ENCODE results near the gene DNAH2.
A peak's percentile ranks its signal among the peaks of the same experiment; 100 is the strongest.

Gene DNAH2

GRCh38 chr17:7840875-7841274, 123.3 kb downstream of the DNAH2 start:
- DNase-seq, result no peak

DNA sequence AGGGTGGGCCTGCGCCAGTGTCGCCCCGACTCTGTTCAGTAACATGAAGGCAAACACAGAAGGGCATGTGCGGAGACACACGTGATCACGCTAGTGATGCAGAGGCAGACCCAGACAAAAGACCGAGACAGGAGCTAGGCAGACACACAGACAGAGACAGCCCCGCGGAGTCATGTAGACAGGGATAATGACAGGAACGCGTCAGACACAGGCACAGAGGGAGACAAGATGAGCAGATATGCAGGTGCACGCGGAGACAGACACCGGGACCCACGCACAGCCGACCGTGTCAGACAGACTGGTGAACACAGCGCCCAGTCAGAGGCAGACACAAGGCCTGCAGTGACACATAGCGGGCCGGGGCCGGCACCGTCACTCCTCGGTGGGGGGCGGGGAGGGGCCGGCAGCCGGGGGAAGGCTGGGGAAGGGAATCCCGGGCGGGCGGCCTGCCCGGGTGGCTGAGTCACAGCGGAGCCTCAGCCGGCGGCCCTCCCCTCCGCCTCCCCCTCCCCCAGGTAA, 123.9 kb downstream of the DNAH2 start:
- DNase-seq, result peak; percentile 62

GRCh38 chr17:7841915-7842379, 124.4 kb downstream of the DNAH2 start:
- DNase-seq, result peak; percentile 89

DNA sequence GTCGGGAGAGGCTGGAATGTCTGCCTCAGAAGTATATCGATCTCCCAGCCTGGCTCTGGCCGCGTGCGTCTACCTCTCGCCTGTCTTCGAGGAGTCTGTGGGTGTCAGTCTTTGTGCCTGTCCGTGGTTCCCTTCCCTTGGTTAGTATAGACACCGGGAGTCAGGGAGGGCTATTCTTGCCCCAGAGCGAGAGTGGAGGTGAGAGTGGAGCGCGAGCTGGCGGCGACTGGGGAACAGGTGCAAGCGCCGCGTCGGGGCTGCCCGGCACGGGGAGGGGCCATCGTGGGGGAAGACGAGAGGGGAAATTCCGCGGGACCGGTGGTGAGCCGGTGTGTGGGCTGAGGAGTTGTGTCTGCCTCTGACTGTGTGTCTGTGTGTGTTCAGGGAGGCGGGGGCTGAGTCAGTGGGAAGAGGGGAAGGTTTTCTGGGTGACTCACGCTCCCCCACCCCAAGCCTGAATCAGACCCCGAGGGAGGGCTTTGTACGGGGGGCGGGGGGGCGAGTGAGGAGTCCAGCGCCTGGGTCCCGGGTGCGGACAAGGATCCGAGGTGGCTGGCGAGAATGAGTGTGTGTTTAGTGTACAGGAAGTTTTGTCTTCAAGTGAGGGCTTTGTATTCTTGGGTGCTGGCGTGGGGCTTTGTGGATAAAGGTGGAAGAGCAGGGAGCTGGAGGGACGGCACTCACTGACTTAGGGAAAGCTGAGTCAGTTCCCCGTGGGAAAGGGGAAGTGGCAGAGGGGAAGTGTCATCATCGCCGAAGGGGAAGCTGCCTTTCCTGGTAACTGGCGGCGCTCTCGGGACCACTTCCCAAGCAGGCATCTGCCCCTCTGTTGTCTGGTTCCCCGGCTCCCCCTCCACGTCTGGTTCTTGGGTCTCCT, 125.1 kb downstream of the DNAH2 start:
- peak; percentile 56 for DNase-seq

GRCh38 chr17:7843257-7843535, 125.7 kb downstream of the DNAH2 start:
- no peak for DNase-seq

DNA sequence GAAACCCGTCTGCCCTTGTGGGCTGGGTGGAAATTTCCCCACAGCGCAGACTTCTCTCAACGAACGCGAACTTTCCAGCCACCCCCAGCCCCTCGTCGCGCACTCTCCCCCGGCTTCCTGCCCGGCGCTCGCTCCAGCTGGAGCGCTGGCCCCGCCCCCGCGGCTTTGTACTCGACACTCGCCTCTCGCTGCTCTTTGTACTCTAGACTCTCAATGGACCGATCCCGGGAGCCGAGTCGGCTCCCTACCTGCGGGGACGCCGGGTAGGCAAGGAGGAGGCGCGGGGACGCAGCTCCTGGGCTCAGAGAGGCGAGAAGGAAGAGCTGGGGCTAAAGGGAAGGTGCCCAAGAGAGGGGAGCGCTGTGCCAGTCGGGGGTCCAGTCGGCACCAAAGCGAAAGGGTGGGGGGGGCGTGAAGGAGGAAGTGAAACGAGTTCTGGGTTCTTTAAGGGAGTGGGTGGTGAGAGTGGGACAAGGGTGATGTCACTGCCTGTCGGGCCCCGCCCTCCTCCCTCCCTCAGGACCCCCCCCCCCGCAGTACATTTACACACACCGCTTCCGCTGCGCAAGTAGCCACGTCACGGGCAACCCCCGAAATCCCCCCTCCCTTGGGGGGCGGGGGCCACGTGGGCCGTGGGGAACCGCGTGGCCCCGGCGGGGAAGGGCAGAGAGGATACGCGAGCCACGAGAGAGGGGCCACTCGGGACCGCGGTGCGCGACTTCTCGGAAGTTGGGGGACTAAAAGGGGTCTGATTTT, 126.2 kb downstream of the DNAH2 start:
- peak; percentile 78 for DNase-seq

- DNase-seq, result peak; percentile 82
These were observed 127.0 kb downstream of the DNAH2 start for GRCh38 chr17:7844292-7845154.

- no peak for DNase-seq
These were observed 128.0 kb downstream of the DNAH2 start for GRCh38 chr17:7845359-7846062.

DNA sequence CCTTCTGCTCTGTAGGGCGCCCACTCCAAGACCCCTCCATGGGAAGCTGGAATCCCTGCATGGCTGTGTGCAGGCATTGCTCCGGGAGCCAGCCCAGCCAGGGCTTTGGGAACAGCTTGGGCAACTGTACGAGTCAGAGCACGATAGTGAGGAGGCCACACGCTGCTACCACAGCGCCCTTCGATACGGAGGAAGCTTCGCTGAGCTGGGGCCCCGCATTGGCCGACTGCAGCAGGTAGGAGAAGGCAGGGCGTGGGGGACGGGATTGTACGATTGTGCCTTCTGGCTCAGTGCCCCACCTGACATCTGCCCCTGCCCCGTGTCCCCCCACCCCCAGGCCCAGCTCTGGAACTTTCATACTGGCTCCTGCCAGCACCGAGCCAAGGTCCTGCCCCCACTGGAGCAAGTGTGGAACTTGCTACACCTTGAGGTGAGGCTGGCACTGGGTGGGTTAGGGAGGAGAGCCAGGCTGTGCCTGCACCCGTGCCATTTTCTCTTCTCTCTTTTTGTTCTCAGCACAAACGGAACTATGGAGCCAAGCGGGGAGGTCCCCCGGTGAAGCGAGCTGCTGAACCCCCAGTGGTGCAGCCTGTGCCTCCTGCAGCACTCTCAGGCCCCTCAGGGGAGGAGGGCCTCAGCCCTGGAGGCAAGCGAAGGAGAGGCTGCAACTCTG, 128.7 kb downstream of the DNAH2 start:
- no peak for DNase-seq

DNA sequence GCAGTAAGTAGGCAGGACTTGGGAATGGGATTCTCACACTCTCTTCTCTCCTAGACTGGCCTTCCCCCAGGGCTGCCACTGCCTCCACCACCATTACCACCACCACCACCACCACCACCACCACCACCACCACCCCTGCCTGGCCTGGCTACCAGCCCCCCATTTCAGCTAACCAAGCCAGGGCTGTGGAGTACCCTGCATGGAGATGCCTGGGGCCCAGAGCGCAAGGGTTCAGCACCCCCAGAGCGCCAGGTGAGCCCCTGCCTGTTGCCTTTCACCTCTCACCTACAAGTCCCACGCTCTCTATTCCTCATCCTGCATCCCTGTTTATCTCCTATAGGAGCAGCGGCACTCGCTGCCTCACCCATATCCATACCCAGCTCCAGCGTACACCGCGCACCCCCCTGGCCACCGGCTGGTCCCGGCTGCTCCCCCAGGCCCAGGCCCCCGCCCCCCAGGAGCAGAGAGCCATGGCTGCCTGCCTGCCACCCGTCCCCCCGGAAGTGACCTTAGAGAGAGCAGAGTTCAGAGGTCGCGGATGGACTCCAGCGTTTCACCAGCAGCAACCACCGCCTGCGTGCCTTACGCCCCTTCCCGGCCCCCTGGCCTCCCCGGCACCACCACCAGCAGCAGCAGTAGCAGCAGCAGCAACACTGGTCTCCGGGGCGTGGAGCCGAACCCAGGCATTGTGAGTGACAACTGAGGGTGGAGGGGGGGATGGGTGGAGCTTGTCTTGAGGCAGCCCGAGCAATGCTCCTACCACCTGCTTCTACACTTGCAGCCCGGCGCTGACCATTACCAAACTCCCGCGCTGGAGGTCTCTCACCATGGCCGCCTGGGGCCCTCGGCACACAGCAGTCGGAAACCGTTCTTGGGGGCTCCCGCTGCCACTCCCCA, 129.5 kb downstream of the DNAH2 start:
- no peak for DNase-seq

DNA sequence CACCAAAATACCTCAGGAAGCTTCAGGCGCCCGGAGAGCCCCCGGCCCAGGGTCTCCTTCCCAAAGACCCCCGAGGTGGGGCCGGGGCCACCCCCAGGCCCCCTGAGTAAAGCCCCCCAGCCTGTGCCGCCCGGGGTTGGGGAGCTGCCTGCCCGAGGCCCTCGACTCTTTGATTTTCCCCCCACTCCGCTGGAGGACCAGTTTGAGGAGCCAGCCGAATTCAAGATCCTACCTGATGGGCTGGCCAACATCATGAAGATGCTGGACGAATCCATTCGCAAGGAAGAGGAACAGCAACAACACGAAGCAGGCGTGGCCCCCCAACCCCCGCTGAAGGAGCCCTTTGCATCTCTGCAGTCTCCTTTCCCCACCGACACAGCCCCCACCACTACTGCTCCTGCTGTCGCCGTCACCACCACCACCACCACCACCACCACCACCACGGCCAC, 130.6 kb downstream of the DNAH2 start:
- DNase-seq, result no peak

DNA sequence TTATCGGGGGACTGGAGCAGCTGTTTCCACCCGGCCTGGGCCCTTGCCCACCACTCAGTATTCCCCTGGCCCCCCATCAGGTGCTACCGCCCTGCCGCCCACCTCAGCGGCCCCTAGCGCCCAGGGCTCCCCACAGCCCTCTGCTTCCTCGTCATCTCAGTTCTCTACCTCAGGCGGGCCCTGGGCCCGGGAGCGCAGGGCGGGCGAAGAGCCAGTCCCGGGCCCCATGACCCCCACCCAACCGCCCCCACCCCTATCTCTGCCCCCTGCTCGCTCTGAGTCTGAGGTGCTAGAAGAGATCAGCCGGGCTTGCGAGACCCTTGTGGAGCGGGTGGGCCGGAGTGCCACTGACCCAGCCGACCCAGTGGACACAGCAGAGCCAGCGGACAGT, 131.2 kb downstream of the DNAH2 start:
- no peak for DNase-seq

DNA sequence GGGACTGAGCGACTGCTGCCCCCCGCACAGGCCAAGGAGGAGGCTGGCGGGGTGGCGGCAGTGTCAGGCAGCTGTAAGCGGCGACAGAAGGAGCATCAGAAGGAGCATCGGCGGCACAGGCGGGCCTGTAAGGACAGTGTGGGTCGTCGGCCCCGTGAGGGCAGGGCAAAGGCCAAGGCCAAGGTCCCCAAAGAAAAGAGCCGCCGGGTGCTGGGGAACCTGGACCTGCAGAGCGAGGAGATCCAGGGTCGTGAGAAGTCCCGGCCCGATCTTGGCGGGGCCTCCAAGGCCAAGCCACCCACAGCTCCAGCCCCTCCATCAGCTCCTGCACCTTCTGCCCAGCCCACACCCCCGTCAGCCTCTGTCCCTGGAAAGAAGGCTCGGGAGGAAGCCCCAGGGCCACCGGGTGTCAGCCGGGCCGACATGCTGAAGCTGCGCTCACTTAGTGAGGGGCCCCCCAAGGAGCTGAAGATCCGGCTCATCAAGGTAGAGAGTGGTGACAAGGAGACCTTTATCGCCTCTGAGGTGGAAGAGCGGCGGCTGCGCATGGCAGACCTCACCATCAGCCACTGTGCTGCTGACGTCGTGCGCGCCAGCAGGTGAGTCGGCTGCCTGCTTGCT, 131.7 kb downstream of the DNAH2 start:
- DNase-seq, result no peak

DNA sequence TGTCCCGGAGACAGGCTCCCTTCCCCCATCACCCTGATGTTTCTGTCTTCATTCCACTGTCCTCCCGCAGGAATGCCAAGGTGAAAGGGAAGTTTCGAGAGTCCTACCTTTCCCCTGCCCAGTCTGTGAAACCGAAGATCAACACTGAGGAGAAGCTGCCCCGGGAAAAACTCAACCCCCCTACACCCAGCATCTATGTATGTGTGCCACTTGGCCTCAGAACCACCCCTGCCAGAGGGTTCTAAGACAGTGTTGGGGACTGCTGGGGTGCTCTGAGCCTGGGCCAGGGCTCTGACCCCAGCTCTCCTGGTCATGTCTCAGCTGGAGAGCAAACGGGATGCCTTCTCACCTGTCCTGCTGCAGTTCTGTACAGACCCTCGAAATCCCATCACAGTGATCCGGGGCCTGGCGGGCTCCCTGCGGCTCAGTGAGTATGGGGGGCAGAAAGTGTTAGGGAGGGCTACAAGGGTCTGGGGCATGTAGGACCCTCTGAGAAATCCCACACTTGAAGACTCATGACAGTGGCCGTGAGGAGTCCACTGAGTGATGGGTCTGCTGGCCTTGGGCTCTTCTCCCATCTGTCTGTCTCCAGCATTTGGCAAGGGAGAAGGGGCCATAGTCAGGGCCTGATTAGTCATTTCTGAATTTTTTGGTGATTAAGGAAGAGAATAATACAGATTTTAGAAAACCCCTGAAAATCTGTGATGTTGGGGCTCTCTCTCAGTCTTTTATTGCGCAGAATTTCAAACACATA, 132.4 kb downstream of the DNAH2 start:
- no peak for DNase-seq

DNA sequence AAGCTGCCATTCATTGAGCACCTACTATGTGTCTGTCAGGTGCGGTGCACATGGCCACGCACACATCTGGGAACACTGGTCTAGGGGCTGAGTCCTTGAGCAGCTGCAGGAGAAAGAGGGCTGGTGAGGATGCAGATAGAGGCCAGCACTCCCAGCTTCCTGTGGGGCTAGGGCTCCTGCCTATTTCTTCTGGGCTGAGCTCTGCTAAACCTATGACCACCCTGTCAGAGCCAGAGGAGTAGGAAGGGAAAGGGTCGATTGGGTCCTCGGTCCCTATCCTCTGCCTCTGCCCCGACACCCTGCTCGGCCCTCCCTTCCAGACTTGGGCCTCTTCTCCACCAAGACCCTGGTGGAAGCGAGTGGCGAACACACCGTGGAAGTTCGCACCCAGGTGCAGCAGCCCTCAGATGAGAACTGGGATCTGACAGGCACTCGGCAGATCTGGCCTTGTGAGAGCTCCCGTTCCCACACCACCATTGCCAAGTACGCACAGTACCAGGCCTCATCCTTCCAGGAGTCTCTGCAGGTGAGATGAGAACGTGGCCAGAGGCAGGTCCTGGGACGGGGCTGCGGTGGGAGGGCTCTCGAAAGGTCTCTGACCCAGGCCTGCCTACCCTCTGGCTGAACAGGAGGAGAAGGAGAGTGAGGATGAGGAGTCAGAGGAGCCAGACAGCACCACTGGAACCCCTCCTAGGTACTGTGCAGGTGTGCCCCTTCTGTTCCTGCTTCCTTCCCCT, 133.3 kb downstream of the DNAH2 start:
- no peak for DNase-seq

DNA sequence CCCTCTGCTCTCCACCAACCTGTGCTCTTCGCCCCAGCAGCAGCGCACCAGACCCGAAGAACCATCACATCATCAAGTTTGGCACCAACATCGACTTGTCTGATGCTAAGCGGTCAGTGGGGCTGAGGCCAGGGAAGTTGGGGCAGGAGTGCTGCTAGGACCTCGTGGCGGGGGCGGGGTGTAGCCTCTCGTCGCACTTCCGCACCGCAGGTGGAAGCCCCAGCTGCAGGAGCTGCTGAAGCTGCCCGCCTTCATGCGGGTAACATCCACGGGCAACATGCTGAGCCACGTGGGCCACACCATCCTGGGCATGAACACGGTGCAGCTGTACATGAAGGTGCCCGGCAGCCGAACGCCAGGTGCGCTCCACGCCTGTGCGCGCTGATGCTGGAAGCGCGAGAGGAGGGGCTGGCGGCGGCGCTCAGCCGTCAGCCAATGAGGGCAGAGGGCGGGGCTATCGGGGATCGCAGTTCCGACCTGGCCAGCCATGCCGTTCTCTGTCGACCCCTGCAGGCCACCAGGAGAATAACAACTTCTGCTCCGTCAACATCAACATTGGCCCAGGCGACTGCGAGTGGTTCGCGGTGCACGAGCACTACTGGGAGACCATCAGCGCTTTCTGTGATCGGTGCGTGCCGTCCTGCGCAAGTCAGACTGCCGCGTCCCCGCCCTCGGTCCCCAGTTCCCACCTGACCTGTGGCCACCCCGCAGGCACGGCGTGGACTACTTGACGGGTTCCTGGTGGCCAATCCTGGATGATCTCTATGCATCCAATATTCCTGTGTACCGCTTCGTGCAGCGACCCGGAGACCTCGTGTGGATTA, 134.1 kb downstream of the DNAH2 start:
- DNase-seq, result peak; percentile 88

DNA sequence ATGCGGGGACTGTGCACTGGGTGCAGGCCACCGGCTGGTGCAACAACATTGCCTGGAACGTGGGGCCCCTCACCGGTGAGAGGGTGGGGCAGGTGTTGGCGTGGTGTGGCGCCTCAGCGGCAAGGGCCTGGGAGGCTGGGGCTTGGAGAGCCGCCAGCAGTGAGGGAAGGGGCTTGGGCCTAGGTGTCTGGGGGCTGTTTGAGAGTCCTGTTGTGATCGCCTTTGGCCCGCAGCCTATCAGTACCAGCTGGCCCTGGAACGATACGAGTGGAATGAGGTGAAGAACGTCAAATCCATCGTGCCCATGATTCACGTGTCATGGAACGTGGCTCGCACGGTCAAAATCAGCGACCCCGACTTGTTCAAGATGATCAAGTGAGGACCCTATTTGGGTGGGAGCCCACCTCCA, 134.7 kb downstream of the DNAH2 start:
- DNase-seq, result no peak
